ENCODE results near the gene TSC1. TPM values are rescaled to one million over a fixed set of nuclear protein-coding genes. Genes with fewer than 3 reads are reported as not detected.

The TSC1 gene
- total and polyA plus RNA-seq, 9 donors: 23.8 to 34.8 (median 27.0) TPM

- no peak overlapping the region for H3K27ac ChIP-seq (ENCODE audit: low read length)
- H3K4me3 ChIP-seq (ENCODE audit: low read length): no peak overlapping the region
- peaks cover 27% of the 10 kb centered on the region for H3K27me3 ChIP-seq (ENCODE audit: control insufficient read depth, insufficient read depth, low read length)
- DNase-seq: no peak
- no peaks in the 10 kb centered on the region for H3K9me3 ChIP-seq (replicated peaks; ENCODE audit: control insufficient read depth, low read depth, low read length)
- 43% methylated on average over 18 of the region's 26 CpGs for WGBS (ENCODE audit: insufficient coverage)
- no peaks in the 10 kb centered on the region for H3K36me3 ChIP-seq (ENCODE audit: control insufficient read depth, insufficient read depth, low read length)
- H3K4me1 ChIP-seq (ENCODE audit: control insufficient read depth, insufficient read depth, low read length): peaks cover 1% of the 10 kb centered on the region
These were observed 42.5 kb upstream of the TSC1 start for GRCh38 chr9:132986640-132987620.

- H3K4me3 ChIP-seq (ENCODE audit: low read length): no peak overlapping the region
These were observed 41.7 kb upstream of the TSC1 start for GRCh38 chr9:132986114-132986513.

GRCh38 chr9:132985489-132985888, 41.1 kb upstream of the TSC1 start:
- no peaks in the 10 kb centered on the region for H3K9me3 ChIP-seq (replicated peaks; ENCODE audit: control insufficient read depth, low read depth, low read length)
- H3K27ac ChIP-seq (ENCODE audit: low read length): no peak overlapping the region
- WGBS (ENCODE audit: insufficient coverage): 78% methylated on average over 5 of the region's 8 CpGs
- H3K27me3 ChIP-seq (ENCODE audit: control insufficient read depth, insufficient read depth, low read length): peaks cover 20% of the 10 kb centered on the region
- H3K4me1 ChIP-seq (ENCODE audit: control insufficient read depth, insufficient read depth, low read length): no peaks in the 10 kb centered on the region
- H3K4me3 ChIP-seq (ENCODE audit: low read length): no peak overlapping the region
- H3K36me3 ChIP-seq (ENCODE audit: control insufficient read depth, insufficient read depth, low read length): no peaks in the 10 kb centered on the region
- no peak for DNase-seq

More at GRCh38 chr9:132986114-132986513, 41.7 kb upstream of the TSC1 start:
- Histone ChIP-seq H3K27ac (ENCODE audit: low read length) (no peak overlapping the region), H3K36me3 (ENCODE audit: control insufficient read depth, insufficient read depth, low read length) (no peaks in the 10 kb centered on the region), H3K4me1 (ENCODE audit: control insufficient read depth, insufficient read depth, low read length) (no peaks in the 10 kb centered on the region), H3K27me3 (ENCODE audit: control insufficient read depth, insufficient read depth, low read length) (peaks cover 21% of the 10 kb centered on the region), H3K9me3 (replicated peaks; ENCODE audit: control insufficient read depth, low read depth, low read length) (no peaks in the 10 kb centered on the region)
- 81% methylated on average over 11 of the region's 13 CpGs for WGBS (ENCODE audit: insufficient coverage)
- no peak for DNase-seq

- WGBS (ENCODE audit: insufficient coverage): 71% methylated on average over 4 of the region's 4 CpGs
- Histone ChIP-seq H3K4me3 (ENCODE audit: low read length) (no peak overlapping the region), H3K9me3 (replicated peaks; ENCODE audit: control insufficient read depth, low read depth, low read length) (no peaks in the 10 kb centered on the region), H3K27me3 (ENCODE audit: control insufficient read depth, insufficient read depth, low read length) (peaks cover 20% of the 10 kb centered on the region), H3K27ac (ENCODE audit: low read length) (no peak overlapping the region), H3K4me1 (ENCODE audit: control insufficient read depth, insufficient read depth, low read length) (no peaks in the 10 kb centered on the region), H3K36me3 (ENCODE audit: control insufficient read depth, insufficient read depth, low read length) (no peaks in the 10 kb centered on the region)
- DNase-seq: no peak
These were observed 40.6 kb upstream of the TSC1 start for GRCh38 chr9:132985071-132985350.

GRCh38 chr9:132984202-132985070, 40.0 kb upstream of the TSC1 start:
- Histone ChIP-seq H3K36me3 (ENCODE audit: control insufficient read depth, insufficient read depth, low read length) (no peaks in the 10 kb centered on the region), H3K4me1 (ENCODE audit: control insufficient read depth, insufficient read depth, low read length) (no peaks in the 10 kb centered on the region), H3K9me3 (replicated peaks; ENCODE audit: control insufficient read depth, low read depth, low read length) (no peaks in the 10 kb centered on the region), H3K4me3 (ENCODE audit: low read length) (no peak overlapping the region), H3K27ac (ENCODE audit: low read length) (no peak overlapping the region), H3K27me3 (ENCODE audit: control insufficient read depth, insufficient read depth, low read length) (peaks cover 19% of the 10 kb centered on the region)
- DNase-seq: no peak
- WGBS (ENCODE audit: insufficient coverage): 44% methylated on average over 12 of the region's 20 CpGs

- Histone ChIP-seq H3K27me3 (ENCODE audit: control insufficient read depth, insufficient read depth, low read length) (peaks cover 27% of the 10 kb centered on the region), H3K27ac (ENCODE audit: low read length) (no peak overlapping the region), H3K4me3 (ENCODE audit: low read length) (no peak overlapping the region), H3K4me1 (ENCODE audit: control insufficient read depth, insufficient read depth, low read length) (no peaks in the 10 kb centered on the region), H3K9me3 (replicated peaks; ENCODE audit: control insufficient read depth, low read depth, low read length) (no peaks in the 10 kb centered on the region), H3K36me3 (ENCODE audit: control insufficient read depth, insufficient read depth, low read length) (no peaks in the 10 kb centered on the region)
- DNase-seq: no peak
- WGBS (ENCODE audit: insufficient coverage): 65% methylated on average over 6 of the region's 11 CpGs
These were observed 39.2 kb upstream of the TSC1 start for GRCh38 chr9:132983491-132984201.

- Histone ChIP-seq H3K27ac (ENCODE audit: low read length) (no peak overlapping the region), H3K36me3 (ENCODE audit: control insufficient read depth, insufficient read depth, low read length) (no peaks in the 10 kb centered on the region), H3K4me1 (ENCODE audit: control insufficient read depth, insufficient read depth, low read length) (peaks cover 2% of the 10 kb centered on the region), H3K4me3 (ENCODE audit: low read length) (no peak overlapping the region), H3K9me3 (replicated peaks; ENCODE audit: control insufficient read depth, low read depth, low read length) (no peaks in the 10 kb centered on the region), H3K27me3 (ENCODE audit: control insufficient read depth, insufficient read depth, low read length) (peaks cover 37% of the 10 kb centered on the region)
- WGBS (ENCODE audit: insufficient coverage): 71% methylated on average over 1 of the region's 8 CpGs
- DNase-seq: no peak
These were observed 38.0 kb upstream of the TSC1 start for GRCh38 chr9:132982458-132982857.

- Histone ChIP-seq H3K27ac (ENCODE audit: low read length) (no peak overlapping the region), H3K4me3 (ENCODE audit: low read length) (no peak overlapping the region), H3K36me3 (ENCODE audit: control insufficient read depth, insufficient read depth, low read length) (no peaks in the 10 kb centered on the region), H3K9me3 (replicated peaks; ENCODE audit: control insufficient read depth, low read depth, low read length) (no peaks in the 10 kb centered on the region), H3K27me3 (ENCODE audit: control insufficient read depth, insufficient read depth, low read length) (peaks cover 37% of the 10 kb centered on the region), H3K4me1 (ENCODE audit: control insufficient read depth, insufficient read depth, low read length) (peaks cover 2% of the 10 kb centered on the region)
- no peak for DNase-seq
- no CpG with 5 or more reads among the region's 5 CpGs for WGBS (ENCODE audit: insufficient coverage)
These were observed 35.7 kb upstream of the TSC1 start for GRCh38 chr9:132980157-132980556.

- H3K27me3 ChIP-seq (ENCODE audit: control insufficient read depth, insufficient read depth, low read length): peaks cover 39% of the 10 kb centered on the region
- H3K9me3 ChIP-seq (replicated peaks; ENCODE audit: control insufficient read depth, low read depth, low read length): no peaks in the 10 kb centered on the region
- 22% methylated on average over 26 of the region's 26 CpGs for WGBS (ENCODE audit: insufficient coverage)
- no peak within 1 kb of the TSS for H3K4me3 ChIP-seq (ENCODE audit: low read length)
- no peak for DNase-seq
- H3K4me1 ChIP-seq (ENCODE audit: control insufficient read depth, insufficient read depth, low read length): peaks cover 2% of the 10 kb centered on the region
- H3K36me3 ChIP-seq (ENCODE audit: control insufficient read depth, insufficient read depth, low read length): no peaks in the 10 kb centered on the region
- H3K27ac ChIP-seq (ENCODE audit: low read length): no peak within 1 kb of the TSS
These were observed 34.2 kb upstream of the TSC1 start, which contains the start of gene GFI1B for GRCh38 chr9:132978451-132979131. Gene GFI1B (plus strand): TSS chr9:132978694. CDS start chr9:132986679, 7,985 bp downstream.

Measured in muscle of leg (tissue), 11 donors.